ENCODE data around the gene KDM8.

Gene KDM8

GRCh38 chr16:27177031-27177774 is 26.1 kb upstream of the KDM8 start:
- H3K4me2 ChIP-seq (ENCODE audit: insufficient read depth, low read length, poor library complexity, severe bottlenecking) = no peak overlapping the region
- no peak overlapping the region for H2BK5ac ChIP-seq (ENCODE audit: low read length)
- H3K9me3 ChIP-seq (replicated peaks in 1 of 2; ENCODE audit: control insufficient read depth in 2 of 2, insufficient read depth in 1 of 2, low read depth in 1 of 2, low read length in 2 of 2) = no peaks in the 10 kb centered on the region
- no peak overlapping the region for H3K9ac ChIP-seq (ENCODE audit: low read depth, low read length, poor library complexity)
- H3K23ac ChIP-seq (ENCODE audit: low read depth, low read length, poor library complexity) = no peak overlapping the region
- no CpG with 5 or more reads among the region's 13 CpGs for whole genome bisulfite sequencing, 2 donors (ENCODE audit: extremely low coverage in 2 of 2, insufficient read length in 2 of 2, insufficient replicate concordance in 1 of 2)
- no peaks in the 10 kb centered on the region for H3K4me1 ChIP-seq (ENCODE audit: control insufficient read depth in 2 of 2, insufficient read depth in 1 of 2, low read depth in 1 of 2, low read length in 2 of 2)
- H2BK120ac ChIP-seq (ENCODE audit: low read depth, low read length) = no peak overlapping the region
- H3K4ac ChIP-seq (ENCODE audit: low read length) = no peak overlapping the region
- H2BK12ac ChIP-seq (ENCODE audit: low read length) = no peak overlapping the region
- no peak overlapping the region for H2AFZ ChIP-seq (ENCODE audit: low read length)
- H3K18ac ChIP-seq (ENCODE audit: low read length) = no peak overlapping the region
- no peaks in the 10 kb centered on the region for H3K79me1 ChIP-seq (ENCODE audit: low read depth, low read length)
- no peak overlapping the region for H4K8ac ChIP-seq (ENCODE audit: low read depth, low read length)
- H3K36me3 ChIP-seq (replicated peaks in 1 of 2; ENCODE audit: control insufficient read depth in 2 of 2, insufficient read depth in 2 of 2, low read length in 2 of 2) = no peaks in the 10 kb centered on the region
- H2AK5ac ChIP-seq (ENCODE audit: low read depth, low read length) = no peak overlapping the region
- H3K14ac ChIP-seq (ENCODE audit: low read length) = no peak overlapping the region
- no peak overlapping the region for H3K4me3 ChIP-seq (ENCODE audit: low read length in 2 of 2)
- H4K91ac ChIP-seq (ENCODE audit: low read depth, low read length, poor library complexity) = no peak overlapping the region
- no peak overlapping the region for H3K27ac ChIP-seq (replicated peaks; ENCODE audit: low read length)
- peaks cover 0 to 5% (median 0%) of the 10 kb centered on the region in 3 experiments for H3K27me3 ChIP-seq (ENCODE audit: control insufficient read depth in 3 of 3, insufficient read depth in 3 of 3, low read depth in 1 of 3, low read length in 3 of 3)
- H2BK15ac ChIP-seq (ENCODE audit: low read length) = no peak overlapping the region
- DNase-seq (ENCODE audit: low spot score) = no peak

DNA sequence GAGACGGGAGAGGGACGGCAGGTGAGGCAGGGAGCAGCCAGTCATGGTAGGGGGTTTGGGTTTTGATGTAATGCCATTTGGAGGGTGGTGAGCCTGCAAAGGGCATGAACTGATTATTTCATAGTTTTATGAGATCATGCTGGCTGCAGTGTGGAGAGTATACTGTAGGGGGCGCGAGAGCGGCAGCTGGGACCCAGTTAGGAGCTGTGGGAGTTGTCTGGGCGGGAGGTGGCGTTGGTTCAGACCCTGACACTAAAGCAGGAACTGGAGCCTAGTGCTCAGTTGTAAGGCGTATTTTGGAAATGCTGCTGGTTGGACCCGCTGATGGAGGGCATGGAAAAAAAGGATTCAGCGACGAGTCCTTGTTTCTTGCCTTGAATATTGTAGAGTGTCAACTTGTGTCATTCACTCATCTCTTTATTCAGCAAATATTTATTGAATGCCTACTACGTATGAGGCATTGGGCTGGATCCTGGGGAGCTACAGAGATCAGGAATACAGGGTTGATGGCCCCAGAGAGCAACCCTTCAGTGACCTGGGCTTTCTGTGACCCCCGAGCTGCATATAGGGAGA is 23.7 kb upstream of the KDM8 start:
- WGBS, 2 donors (ENCODE audit: extremely low coverage in 2 of 2, insufficient read length in 2 of 2, insufficient replicate concordance in 1 of 2) = no CpG with 5 or more reads among the region's 13 CpGs
- Histone ChIP-seq H3K23ac (ENCODE audit: low read depth, low read length, poor library complexity) (no peak overlapping the region), H2AK5ac (ENCODE audit: low read depth, low read length) (no peak overlapping the region), H3K4me3 (ENCODE audit: low read length in 2 of 2) (no peak overlapping the region), H4K91ac (ENCODE audit: low read depth, low read length, poor library complexity) (no peak overlapping the region), H3K36me3 (replicated peaks in 1 of 2; ENCODE audit: control insufficient read depth in 2 of 2, insufficient read depth in 2 of 2, low read length in 2 of 2) (no peaks in the 10 kb centered on the region), H3K9me3 (replicated peaks in 1 of 2; ENCODE audit: control insufficient read depth in 2 of 2, insufficient read depth in 1 of 2, low read depth in 1 of 2, low read length in 2 of 2) (no peaks in the 10 kb centered on the region), H2BK5ac (ENCODE audit: low read length) (no peak overlapping the region), H3K14ac (ENCODE audit: low read length) (no peak overlapping the region), H3K27me3 (ENCODE audit: control insufficient read depth in 3 of 3, insufficient read depth in 3 of 3, low read depth in 1 of 3, low read length in 3 of 3) (peaks cover 0 to 5% (median 0%) of the 10 kb centered on the region in 3 experiments), H3K4ac (ENCODE audit: low read length) (no peak overlapping the region), H3K9ac (ENCODE audit: low read depth, low read length, poor library complexity) (no peak overlapping the region), H3K4me1 (ENCODE audit: control insufficient read depth in 2 of 2, insufficient read depth in 1 of 2, low read depth in 1 of 2, low read length in 2 of 2) (no peaks in the 10 kb centered on the region), H3K4me2 (ENCODE audit: insufficient read depth, low read length, poor library complexity, severe bottlenecking) (no peak overlapping the region), H3K79me1 (ENCODE audit: low read depth, low read length) (no peaks in the 10 kb centered on the region), H4K8ac (ENCODE audit: low read depth, low read length) (no peak overlapping the region), H3K27ac (replicated peaks; ENCODE audit: low read length) (no peak overlapping the region), H2BK120ac (ENCODE audit: low read depth, low read length) (no peak overlapping the region), H2AFZ (ENCODE audit: low read length) (peak overlapping the region; percentile 2), H3K18ac (ENCODE audit: low read length) (no peak overlapping the region), H2BK12ac (ENCODE audit: low read length) (no peak overlapping the region), H2BK15ac (ENCODE audit: low read length) (no peak overlapping the region)
- DNase-seq (ENCODE audit: low spot score) = peak; percentile 61

DNA sequence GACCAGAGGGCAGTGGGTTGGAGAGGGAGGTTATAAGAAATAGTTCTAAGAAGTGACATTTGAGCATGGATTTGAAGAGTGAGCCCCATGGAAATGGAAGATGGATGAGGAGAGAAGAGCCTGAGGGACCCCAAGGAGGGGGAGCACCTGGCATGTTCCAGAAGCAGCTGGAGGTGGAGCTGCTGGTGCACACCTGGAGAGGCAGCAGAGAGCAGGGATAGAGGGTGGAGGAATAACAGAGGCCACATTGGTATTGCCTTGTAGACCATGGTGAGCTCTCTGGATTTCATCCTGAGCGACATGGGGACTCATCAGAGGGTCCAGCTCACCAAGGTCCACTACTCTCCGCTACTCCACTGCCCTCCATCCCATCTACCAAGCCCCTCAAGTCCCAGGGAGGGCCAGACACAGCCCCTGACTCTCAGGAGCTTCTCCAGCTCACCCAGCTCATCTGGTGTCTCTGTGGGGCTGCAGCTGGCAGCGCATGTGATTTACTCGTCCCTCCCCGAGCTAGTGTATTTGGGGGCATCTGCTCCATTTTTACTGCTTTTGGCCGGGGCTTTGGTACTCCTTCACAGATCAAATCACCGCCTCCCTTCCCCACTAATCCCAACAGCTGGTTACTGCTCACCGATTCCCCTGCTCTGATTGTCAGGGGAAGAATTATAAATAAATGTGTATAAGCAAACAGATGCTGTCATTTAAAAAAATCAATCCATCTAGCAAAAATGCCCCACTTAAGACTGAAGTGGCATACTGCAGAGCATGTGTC is 22.1 kb upstream of the KDM8 start:
- H3K9me3 ChIP-seq (replicated peaks in 1 of 2; ENCODE audit: control insufficient read depth in 2 of 2, insufficient read depth in 1 of 2, low read depth in 1 of 2, low read length in 2 of 2) = no peaks in the 10 kb centered on the region
- H3K27me3 ChIP-seq (ENCODE audit: control insufficient read depth in 3 of 3, insufficient read depth in 3 of 3, low read depth in 1 of 3, low read length in 3 of 3) = peaks cover 0 to 5% (median 0%) of the 10 kb centered on the region in 3 experiments
- no peaks in the 10 kb centered on the region for H3K36me3 ChIP-seq (replicated peaks in 1 of 2; ENCODE audit: control insufficient read depth in 2 of 2, insufficient read depth in 2 of 2, low read length in 2 of 2)
- no peaks in the 10 kb centered on the region for H3K4me1 ChIP-seq (ENCODE audit: control insufficient read depth in 2 of 2, insufficient read depth in 1 of 2, low read depth in 1 of 2, low read length in 2 of 2)
- H3K14ac ChIP-seq (ENCODE audit: low read length) = no peak overlapping the region
- no peak overlapping the region for H3K9ac ChIP-seq (ENCODE audit: low read depth, low read length, poor library complexity)
- no peak overlapping the region for H3K27ac ChIP-seq (replicated peaks; ENCODE audit: low read length)
- no peak for DNase-seq (ENCODE audit: low spot score)
- no peak overlapping the region for H3K4me2 ChIP-seq (ENCODE audit: insufficient read depth, low read length, poor library complexity, severe bottlenecking)
- no peak overlapping the region for H2BK15ac ChIP-seq (ENCODE audit: low read length)
- no peak overlapping the region for H3K4ac ChIP-seq (ENCODE audit: low read length)
- no peak overlapping the region for H3K4me3 ChIP-seq (ENCODE audit: low read length in 2 of 2)
- peak overlapping the region; percentile 22 for H2AK5ac ChIP-seq (ENCODE audit: low read depth, low read length)
- no peak overlapping the region for H2AFZ ChIP-seq (ENCODE audit: low read length)
- H4K8ac ChIP-seq (ENCODE audit: low read depth, low read length) = no peak overlapping the region
- H2BK12ac ChIP-seq (ENCODE audit: low read length) = no peak overlapping the region
- no CpG with 5 or more reads among the region's 8 CpGs for WGBS, 2 donors (ENCODE audit: extremely low coverage in 2 of 2, insufficient read length in 2 of 2, insufficient replicate concordance in 1 of 2)
- H3K18ac ChIP-seq (ENCODE audit: low read length) = no peak overlapping the region
- no peaks in the 10 kb centered on the region for H3K79me1 ChIP-seq (ENCODE audit: low read depth, low read length)
- H4K91ac ChIP-seq (ENCODE audit: low read depth, low read length, poor library complexity) = no peak overlapping the region
- H2BK120ac ChIP-seq (ENCODE audit: low read depth, low read length) = no peak overlapping the region
- H2BK5ac ChIP-seq (ENCODE audit: low read length) = no peak overlapping the region
- H3K23ac ChIP-seq (ENCODE audit: low read depth, low read length, poor library complexity) = no peak overlapping the region

DNA sequence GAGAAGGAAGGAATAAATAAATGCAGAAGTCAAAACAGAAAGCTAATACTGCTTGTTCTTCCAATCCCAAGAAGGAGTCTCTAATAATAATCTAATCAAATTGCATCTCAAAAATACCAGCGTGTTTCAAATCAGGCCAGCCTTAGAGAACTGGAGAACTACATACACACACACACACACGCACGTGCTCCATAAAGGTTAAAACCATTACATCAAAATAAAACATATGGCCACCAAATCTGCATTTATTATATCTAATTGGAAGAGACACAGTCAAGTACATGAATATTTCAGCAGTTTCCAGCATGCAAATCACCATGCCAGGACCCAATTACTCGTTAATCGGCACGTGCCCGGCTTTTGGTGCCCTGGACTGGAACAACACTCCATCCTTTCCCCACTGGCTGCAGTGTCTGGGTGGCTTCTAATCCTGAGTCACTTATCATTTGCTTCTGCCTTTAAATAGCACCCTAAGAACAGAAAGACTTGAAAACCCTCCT is 20.4 kb upstream of the KDM8 start:
- H3K9ac ChIP-seq (ENCODE audit: low read depth, low read length, poor library complexity) = no peak overlapping the region
- no peak overlapping the region for H4K91ac ChIP-seq (ENCODE audit: low read depth, low read length, poor library complexity)
- peaks cover 0 to 5% (median 0%) of the 10 kb centered on the region in 3 experiments for H3K27me3 ChIP-seq (ENCODE audit: control insufficient read depth in 3 of 3, insufficient read depth in 3 of 3, low read depth in 1 of 3, low read length in 3 of 3)
- H2AK5ac ChIP-seq (ENCODE audit: low read depth, low read length) = no peak overlapping the region
- no CpG with 5 or more reads among the region's 7 CpGs for WGBS, 2 donors (ENCODE audit: extremely low coverage in 2 of 2, insufficient read length in 2 of 2, insufficient replicate concordance in 1 of 2)
- no peak overlapping the region for H3K18ac ChIP-seq (ENCODE audit: low read length)
- H2AFZ ChIP-seq (ENCODE audit: low read length) = no peak overlapping the region
- H3K4ac ChIP-seq (ENCODE audit: low read length) = no peak overlapping the region
- H2BK120ac ChIP-seq (ENCODE audit: low read depth, low read length) = no peak overlapping the region
- no peak overlapping the region for H2BK15ac ChIP-seq (ENCODE audit: low read length)
- H3K14ac ChIP-seq (ENCODE audit: low read length) = no peak overlapping the region
- no peak overlapping the region for H3K4me3 ChIP-seq (ENCODE audit: low read length in 2 of 2)
- no peak overlapping the region for H3K4me2 ChIP-seq (ENCODE audit: insufficient read depth, low read length, poor library complexity, severe bottlenecking)
- H3K23ac ChIP-seq (ENCODE audit: low read depth, low read length, poor library complexity) = no peak overlapping the region
- H4K8ac ChIP-seq (ENCODE audit: low read depth, low read length) = no peak overlapping the region
- no peaks in the 10 kb centered on the region for H3K36me3 ChIP-seq (replicated peaks in 1 of 2; ENCODE audit: control insufficient read depth in 2 of 2, insufficient read depth in 2 of 2, low read length in 2 of 2)
- H3K9me3 ChIP-seq (replicated peaks in 1 of 2; ENCODE audit: control insufficient read depth in 2 of 2, insufficient read depth in 1 of 2, low read depth in 1 of 2, low read length in 2 of 2) = no peaks in the 10 kb centered on the region
- no peak for DNase-seq (ENCODE audit: low spot score)
- no peak overlapping the region for H3K27ac ChIP-seq (replicated peaks; ENCODE audit: low read length)
- H3K79me1 ChIP-seq (ENCODE audit: low read depth, low read length) = no peaks in the 10 kb centered on the region
- no peak overlapping the region for H2BK12ac ChIP-seq (ENCODE audit: low read length)
- H2BK5ac ChIP-seq (ENCODE audit: low read length) = no peak overlapping the region
- no peaks in the 10 kb centered on the region for H3K4me1 ChIP-seq (ENCODE audit: control insufficient read depth in 2 of 2, insufficient read depth in 1 of 2, low read depth in 1 of 2, low read length in 2 of 2)
